ENCODE results near the gene CFAP46. TPM values are rescaled to one million over a fixed set of nuclear protein-coding genes. Genes with fewer than 3 reads are reported as not detected.

The CFAP46 gene
- total RNA-seq, 2 experiments from 2014 or later: not detected

DNA sequence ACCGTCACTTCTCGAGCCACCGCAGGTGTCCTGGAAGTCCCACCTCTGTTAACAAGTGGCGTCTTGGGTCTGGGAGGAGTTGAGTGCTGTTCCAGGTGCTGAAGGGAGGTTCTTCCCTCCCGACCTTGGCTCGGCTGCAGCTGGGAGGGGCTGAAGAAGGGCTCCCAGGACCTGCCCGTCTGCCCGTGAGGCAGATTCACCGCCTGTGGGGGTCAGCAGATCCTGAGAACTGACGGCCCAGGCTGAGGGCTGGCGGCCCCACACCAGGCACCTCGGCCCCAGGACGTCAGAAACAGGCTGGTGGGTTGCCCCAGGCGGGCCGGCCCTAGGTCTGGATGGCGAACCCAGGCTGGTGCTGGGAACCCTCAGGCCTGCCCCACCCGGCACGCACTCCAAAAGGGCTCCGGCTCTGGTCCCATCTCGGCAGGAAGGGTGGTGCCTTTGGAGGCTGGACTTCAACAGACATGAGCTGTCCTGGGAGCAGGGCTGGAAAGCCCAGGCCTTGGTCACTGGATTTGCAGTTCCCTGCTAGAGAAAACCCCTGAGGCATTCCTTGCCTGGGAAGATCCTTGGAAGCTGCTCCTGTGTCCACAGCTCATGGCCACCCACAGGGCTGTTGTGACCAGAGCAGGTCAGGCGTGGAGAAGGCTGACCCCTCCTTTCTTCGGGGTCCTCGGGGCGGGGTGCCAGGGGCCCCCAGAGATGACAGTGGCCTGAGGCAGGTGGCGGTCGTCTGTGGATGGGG is 42.6 kb upstream of the CFAP46 start:
- no peak for DNase-seq (ENCODE audit: low spot score)
- no peaks in the 10 kb centered on the region for H3K9me2 ChIP-seq (ENCODE audit: insufficient read depth, low read length)
- H3K79me2 ChIP-seq (ENCODE audit: insufficient read depth, low read depth, low read length): no peaks in the 10 kb centered on the region
- ChIA-PET CTCF (ENCODE audit: unreplicated experiment) (no interaction called here), POLR2A (no interaction called here)
- intact Hi-C loops (cut with micrococcal nuclease; ENCODE audit: unreplicated experiment): no loop called here
- BruUV-seq (replicated peaks): no TSS peak
- H4K20me1 ChIP-seq (ENCODE audit: insufficient read depth, low read length): no peaks in the 10 kb centered on the region
- no peak overlapping the region for H3K4me2 ChIP-seq (ENCODE audit: low read length)
- TF ChIP-seq, protein P1, sequence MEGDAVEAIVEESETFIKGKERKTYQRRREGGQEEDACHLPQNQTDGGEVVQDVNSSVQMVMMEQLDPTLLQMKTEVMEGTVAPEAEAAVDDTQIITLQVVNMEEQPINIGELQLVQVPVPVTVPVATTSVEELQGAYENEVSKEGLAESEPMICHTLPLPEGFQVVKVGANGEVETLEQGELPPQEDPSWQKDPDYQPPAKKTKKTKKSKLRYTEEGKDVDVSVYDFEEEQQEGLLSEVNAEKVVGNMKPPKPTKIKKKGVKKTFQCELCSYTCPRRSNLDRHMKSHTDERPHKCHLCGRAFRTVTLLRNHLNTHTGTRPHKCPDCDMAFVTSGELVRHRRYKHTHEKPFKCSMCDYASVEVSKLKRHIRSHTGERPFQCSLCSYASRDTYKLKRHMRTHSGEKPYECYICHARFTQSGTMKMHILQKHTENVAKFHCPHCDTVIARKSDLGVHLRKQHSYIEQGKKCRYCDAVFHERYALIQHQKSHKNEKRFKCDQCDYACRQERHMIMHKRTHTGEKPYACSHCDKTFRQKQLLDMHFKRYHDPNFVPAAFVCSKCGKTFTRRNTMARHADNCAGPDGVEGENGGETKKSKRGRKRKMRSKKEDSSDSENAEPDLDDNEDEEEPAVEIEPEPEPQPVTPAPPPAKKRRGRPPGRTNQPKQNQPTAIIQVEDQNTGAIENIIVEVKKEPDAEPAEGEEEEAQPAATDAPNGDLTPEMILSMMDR (conservative IDR thresholded peaks at IDR 0.05; ENCODE audit: low read length): no peak
- no peak for TF ChIP-seq EZH2phosphoT487 (IDR thresholded peaks at IDR 0.05; ENCODE audit: borderline replicate concordance, low read depth, low read length)
- H3K9me3 ChIP-seq (ENCODE audit: low read length): no peaks in the 10 kb centered on the region
- H3K27ac ChIP-seq (ENCODE audit: low read depth, low read length, poor library complexity, severe bottlenecking): no peak overlapping the region
- no peak overlapping the region for H3K4me3 ChIP-seq (ENCODE audit: low read depth, low read length, poor library complexity, severe bottlenecking)
- H3K4me1 ChIP-seq (ENCODE audit: insufficient read depth, low read length, poor library complexity, severe bottlenecking): no peaks in the 10 kb centered on the region
- H3K36me3 ChIP-seq (ENCODE audit: insufficient read depth, low read length): no peaks in the 10 kb centered on the region
- H2AFZ ChIP-seq (ENCODE audit: low read length): no peak overlapping the region

DNA sequence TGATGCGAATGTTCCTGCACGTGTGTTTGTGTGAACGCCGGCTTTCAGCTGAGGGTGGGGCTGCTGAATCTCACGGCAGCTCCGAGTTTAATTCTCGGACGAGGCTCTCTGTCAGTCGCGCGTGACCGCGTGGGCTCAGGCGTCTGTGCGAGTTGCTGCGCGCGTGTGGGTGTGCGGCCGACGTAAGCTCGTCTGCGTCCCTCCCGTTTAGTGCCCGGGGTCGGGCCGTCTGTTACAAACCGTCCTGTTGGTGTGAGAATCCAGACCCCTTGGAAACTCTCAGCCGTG is 41.6 kb upstream of the CFAP46 start:
- H3K4me3 ChIP-seq (ENCODE audit: low read depth, low read length, poor library complexity, severe bottlenecking): no peak overlapping the region
- no peak overlapping the region for H2AFZ ChIP-seq (ENCODE audit: low read length)
- TF ChIP-seq, protein P1 (conservative IDR thresholded peaks at IDR 0.05; ENCODE audit: low read length): no peak
- no peak for TF ChIP-seq EZH2phosphoT487 (IDR thresholded peaks at IDR 0.05; ENCODE audit: borderline replicate concordance, low read depth, low read length)
- H3K79me2 ChIP-seq (ENCODE audit: insufficient read depth, low read depth, low read length): no peaks in the 10 kb centered on the region
- H4K20me1 ChIP-seq (ENCODE audit: insufficient read depth, low read length): no peaks in the 10 kb centered on the region
- H3K9me3 ChIP-seq (ENCODE audit: low read length): no peaks in the 10 kb centered on the region
- no peak overlapping the region for H3K27ac ChIP-seq (ENCODE audit: low read depth, low read length, poor library complexity, severe bottlenecking)
- H3K9me2 ChIP-seq (ENCODE audit: insufficient read depth, low read length): no peaks in the 10 kb centered on the region
- no peak overlapping the region for H3K4me2 ChIP-seq (ENCODE audit: low read length)
- POLR2A ChIA-PET: interaction anchor here (0.7 kb wide), 1 partner anchor 177 kb away, joined by 8 read pairs; no protein-coding TSS in a partner anchor
- no peaks in the 10 kb centered on the region for H3K36me3 ChIP-seq (ENCODE audit: insufficient read depth, low read length)
- CTCF ChIA-PET (ENCODE audit: unreplicated experiment): no interaction called here
- intact Hi-C loops (cut with micrococcal nuclease; ENCODE audit: unreplicated experiment): no loop called here
- no peaks in the 10 kb centered on the region for H3K4me1 ChIP-seq (ENCODE audit: insufficient read depth, low read length, poor library complexity, severe bottlenecking)
- no TSS peak for BruUV-seq (replicated peaks)
- DNase-seq (ENCODE audit: low spot score): no peak

DNA sequence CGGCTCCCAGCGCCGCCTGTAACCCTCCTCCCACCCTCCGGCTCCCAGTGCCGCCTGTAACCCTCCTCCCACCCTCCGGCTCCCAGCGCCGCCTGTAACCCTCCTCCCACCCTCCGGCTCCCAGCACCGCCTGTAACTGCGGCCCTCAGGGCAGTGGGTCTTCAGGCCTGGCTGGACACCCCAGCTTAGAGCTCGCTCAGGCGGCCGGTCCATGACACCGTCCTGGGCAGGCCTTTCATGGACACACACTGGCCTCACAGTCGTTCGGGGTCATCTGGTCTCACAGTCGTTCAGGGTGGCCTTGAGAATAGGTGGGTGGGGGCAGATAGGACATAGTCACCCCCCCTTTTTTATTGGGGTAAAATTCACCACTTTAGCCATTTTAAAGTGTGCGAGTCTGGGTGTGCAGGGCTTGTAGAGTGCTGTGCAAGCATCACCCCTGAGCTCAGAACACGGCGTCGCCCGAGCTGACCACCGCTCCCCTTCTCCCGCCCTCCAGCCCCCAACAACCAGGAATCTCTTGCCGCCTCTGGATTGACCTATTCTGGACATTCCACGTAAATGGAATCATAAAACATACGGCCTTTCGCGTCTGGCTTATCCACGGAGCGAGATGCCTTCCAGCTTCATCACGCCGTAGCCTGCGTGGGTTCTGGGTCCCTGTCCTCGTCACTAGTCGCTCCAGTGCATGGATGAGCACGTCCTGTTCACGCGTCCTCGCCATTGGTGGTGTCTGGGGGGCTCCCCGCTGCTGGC is 41.1 kb upstream of the CFAP46 start:
- no peaks in the 10 kb centered on the region for H3K36me3 ChIP-seq (ENCODE audit: insufficient read depth, low read length)
- POLR2A ChIA-PET: interaction anchor here (0.7 kb wide), 1 partner anchor 178 kb away, joined by 8 read pairs; no protein-coding TSS in a partner anchor
- no peak overlapping the region for H3K4me3 ChIP-seq (ENCODE audit: low read depth, low read length, poor library complexity, severe bottlenecking)
- H4K20me1 ChIP-seq (ENCODE audit: insufficient read depth, low read length): no peaks in the 10 kb centered on the region
- no peak overlapping the region for H2AFZ ChIP-seq (ENCODE audit: low read length)
- TF ChIP-seq EZH2phosphoT487 (IDR thresholded peaks at IDR 0.05; ENCODE audit: borderline replicate concordance, low read depth, low read length): no peak
- TF ChIP-seq, protein P1 (conservative IDR thresholded peaks at IDR 0.05; ENCODE audit: low read length): no peak
- BruUV-seq (replicated peaks): no TSS peak
- H3K9me2 ChIP-seq (ENCODE audit: insufficient read depth, low read length): no peaks in the 10 kb centered on the region
- intact Hi-C loops (cut with micrococcal nuclease; ENCODE audit: unreplicated experiment): no loop called here
- H3K9me3 ChIP-seq (ENCODE audit: low read length): no peaks in the 10 kb centered on the region
- no peaks in the 10 kb centered on the region for H3K79me2 ChIP-seq (ENCODE audit: insufficient read depth, low read depth, low read length)
- H3K27ac ChIP-seq (ENCODE audit: low read depth, low read length, poor library complexity, severe bottlenecking): no peak overlapping the region
- CTCF ChIA-PET (ENCODE audit: unreplicated experiment): no interaction called here
- no peak overlapping the region for H3K4me2 ChIP-seq (ENCODE audit: low read length)
- H3K4me1 ChIP-seq (ENCODE audit: insufficient read depth, low read length, poor library complexity, severe bottlenecking): no peaks in the 10 kb centered on the region
- no peak for DNase-seq (ENCODE audit: low spot score)
